Measurements from ENCODE around the gene HAUS5. TPM values are rescaled to one million over a fixed set of nuclear protein-coding genes. Genes with fewer than 3 reads are reported as not detected.
A peak's percentile ranks its signal among the peaks of the same experiment; 100 is the strongest.

The HAUS5 gene, protein sequence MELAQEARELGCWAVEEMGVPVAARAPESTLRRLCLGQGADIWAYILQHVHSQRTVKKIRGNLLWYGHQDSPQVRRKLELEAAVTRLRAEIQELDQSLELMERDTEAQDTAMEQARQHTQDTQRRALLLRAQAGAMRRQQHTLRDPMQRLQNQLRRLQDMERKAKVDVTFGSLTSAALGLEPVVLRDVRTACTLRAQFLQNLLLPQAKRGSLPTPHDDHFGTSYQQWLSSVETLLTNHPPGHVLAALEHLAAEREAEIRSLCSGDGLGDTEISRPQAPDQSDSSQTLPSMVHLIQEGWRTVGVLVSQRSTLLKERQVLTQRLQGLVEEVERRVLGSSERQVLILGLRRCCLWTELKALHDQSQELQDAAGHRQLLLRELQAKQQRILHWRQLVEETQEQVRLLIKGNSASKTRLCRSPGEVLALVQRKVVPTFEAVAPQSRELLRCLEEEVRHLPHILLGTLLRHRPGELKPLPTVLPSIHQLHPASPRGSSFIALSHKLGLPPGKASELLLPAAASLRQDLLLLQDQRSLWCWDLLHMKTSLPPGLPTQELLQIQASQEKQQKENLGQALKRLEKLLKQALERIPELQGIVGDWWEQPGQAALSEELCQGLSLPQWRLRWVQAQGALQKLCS
- total RNA-seq (10 to 100 TPM; 28.2 to 29.3 TPM), polyA plus RNA-seq (1 to 10 TPM; 7.8 to 9.4 TPM)

DNA sequence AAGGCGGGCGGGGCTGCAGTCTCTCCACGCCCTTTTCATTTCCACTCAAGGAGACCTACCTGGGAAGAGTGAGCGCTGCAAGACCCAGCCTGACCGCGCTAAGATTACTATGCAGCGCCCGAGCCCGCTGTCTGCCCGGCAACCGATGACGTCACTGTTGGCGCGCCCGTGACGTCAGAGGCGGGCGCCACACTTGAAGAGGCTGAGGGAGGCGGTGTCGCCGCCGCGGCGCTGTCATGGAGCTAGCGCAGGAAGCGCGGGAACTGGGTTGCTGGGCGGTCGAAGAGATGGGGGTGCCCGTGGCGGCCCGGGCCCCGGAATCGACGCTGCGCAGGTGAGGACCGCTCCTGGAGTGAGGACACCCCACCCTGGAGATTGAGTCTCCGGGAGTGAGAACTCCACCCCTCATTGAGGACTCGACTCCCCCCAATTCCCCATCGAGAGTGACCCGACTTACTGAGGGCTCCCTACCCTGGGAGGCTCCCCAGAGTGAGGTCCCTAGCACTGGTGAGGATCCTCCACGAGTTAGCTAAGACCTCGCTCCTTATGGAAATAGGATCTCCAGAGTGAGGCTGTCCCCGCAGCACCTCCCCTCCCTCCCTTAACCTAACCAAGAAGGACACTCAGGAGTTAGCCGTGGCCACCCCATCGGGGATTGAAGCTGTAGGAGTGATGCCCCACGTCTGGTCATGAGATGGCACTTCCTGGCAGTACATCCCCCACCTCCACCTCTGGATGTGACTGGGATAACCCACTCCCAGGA, at the start of gene HAUS5:
TSS of gene HAUS5 (plus strand) at position 177 of the 763 bp plus-strand sequence. CDS start at position 237, 60 bp downstream.
- peaks cover 5 to 14% of the 10 kb centered on the region in 2 donors for H3K36me3 Mint-ChIP-seq
- POLR2A ChIA-PET (ENCODE audit: partially characterized antibody), result interaction anchor here (0.6 to 4.0 kb wide), 12 partner anchors 10 to 135 kb away, joined by 3 to 51 read pairs (median 4); partner anchors contain the start of genes COX6B1, ETV2, LIN37 and PSENEN
- H3K4me3 ChIP-seq (ENCODE audit: low read length in 2 of 2), result peak within 1 kb of the TSS; percentile 74 to 89
- peaks cover 17 to 53% (median 28%) of the 10 kb centered on the region in 4 donors for H3K4me1 Mint-ChIP-seq
- no peaks in the 10 kb centered on the region for H3K27me3 Mint-ChIP-seq
- no peaks in the 10 kb centered on the region for H3K9me3 ChIP-seq (ENCODE audit: control insufficient read depth in 1 of 2, low read length in 2 of 2)
- CTCF ChIA-PET (ENCODE audit: partially characterized antibody), result interaction anchor here (1.0 to 2.5 kb wide), 3 partner anchors 35 to 136 kb away, joined by 3 to 7 read pairs (median 7); partner anchors contain the start of genes COX6B1 and LIN37
- DNase-seq, result peak; percentile 91 to 96 (median 94)
- H3K9me3 Mint-ChIP-seq, result peaks cover 0 to 9% (median 4%) of the 10 kb centered on the region in 8 donors
- peak within 1 kb of the TSS; percentile 72 for H3K27ac ChIP-seq (ENCODE audit: low read depth, low read length)
- no peaks in the 10 kb centered on the region for H3K27me3 ChIP-seq (ENCODE audit: insufficient read depth, low read length)
- no peaks in the 10 kb centered on the region for H3K36me3 ChIP-seq (ENCODE audit: insufficient read depth, low read length)
- peaks cover 39% of the 10 kb centered on the region for H3K4me1 ChIP-seq (ENCODE audit: insufficient read depth, low read length)
- H3K27ac Mint-ChIP-seq, result peak within 1 kb of the TSS; percentile 85 to 98 (median 95)
- H3K4me3 Mint-ChIP-seq, result peak within 1 kb of the TSS; percentile 82 to 96 (median 86)
- intact Hi-C loops (cut with micrococcal nuclease), result loop anchor here (1.0 kb wide), 4 partner anchors 16 to 67 kb away; partner anchors contain the start of genes COX6B1 and TMEM147

DNA sequence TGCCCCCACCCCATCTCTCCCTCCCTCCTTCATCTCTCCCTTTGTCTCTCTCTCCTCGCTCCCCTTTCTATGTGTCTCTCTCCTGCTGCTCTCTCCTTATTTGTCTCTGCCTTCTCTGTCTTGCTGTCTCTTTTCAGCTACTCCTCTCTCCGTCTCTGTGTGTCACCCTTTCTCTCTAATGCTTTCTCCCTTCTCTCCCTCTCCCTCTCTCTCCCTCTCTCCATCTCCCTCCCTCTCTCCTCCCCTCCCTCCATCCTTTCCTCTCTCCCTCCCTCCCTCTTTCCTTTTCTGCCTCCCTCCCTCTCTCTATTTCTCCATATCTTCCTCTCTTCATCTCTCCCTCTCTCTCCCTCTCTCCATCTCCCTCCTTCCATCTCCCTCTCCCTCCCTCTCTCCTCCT, 49.8 kb upstream of the HAUS5 start:
- H3K4me3 ChIP-seq (ENCODE audit: low read length in 2 of 2), result no peak overlapping the region
- intact Hi-C loops (cut with micrococcal nuclease), result no loop called here
- Mint-ChIP-seq H3K27ac (no peak overlapping the region), H3K4me1 (peaks cover 3 to 9% (median 5%) of the 10 kb centered on the region in 4 donors), H3K36me3 (no peaks in the 10 kb centered on the region), H3K27me3 (peaks cover 43 to 44% of the 10 kb centered on the region in 2 donors), H3K9me3 (peaks cover 0 to 2% (median 0%) of the 10 kb centered on the region in 8 donors), H3K4me3 (no peak overlapping the region)
- ChIA-PET CTCF (ENCODE audit: partially characterized antibody) (no interaction called here), POLR2A (ENCODE audit: partially characterized antibody) (no interaction called here)
- no peaks in the 10 kb centered on the region for H3K9me3 ChIP-seq (ENCODE audit: control insufficient read depth in 1 of 2, low read length in 2 of 2)
- no peaks in the 10 kb centered on the region for H3K36me3 ChIP-seq (ENCODE audit: insufficient read depth, low read length)
- H3K27ac ChIP-seq (ENCODE audit: low read depth, low read length), result no peak overlapping the region
- H3K4me1 ChIP-seq (ENCODE audit: insufficient read depth, low read length), result peaks cover 11% of the 10 kb centered on the region
- peaks cover 5% of the 10 kb centered on the region for H3K27me3 ChIP-seq (ENCODE audit: insufficient read depth, low read length)
- no peak for DNase-seq

DNA sequence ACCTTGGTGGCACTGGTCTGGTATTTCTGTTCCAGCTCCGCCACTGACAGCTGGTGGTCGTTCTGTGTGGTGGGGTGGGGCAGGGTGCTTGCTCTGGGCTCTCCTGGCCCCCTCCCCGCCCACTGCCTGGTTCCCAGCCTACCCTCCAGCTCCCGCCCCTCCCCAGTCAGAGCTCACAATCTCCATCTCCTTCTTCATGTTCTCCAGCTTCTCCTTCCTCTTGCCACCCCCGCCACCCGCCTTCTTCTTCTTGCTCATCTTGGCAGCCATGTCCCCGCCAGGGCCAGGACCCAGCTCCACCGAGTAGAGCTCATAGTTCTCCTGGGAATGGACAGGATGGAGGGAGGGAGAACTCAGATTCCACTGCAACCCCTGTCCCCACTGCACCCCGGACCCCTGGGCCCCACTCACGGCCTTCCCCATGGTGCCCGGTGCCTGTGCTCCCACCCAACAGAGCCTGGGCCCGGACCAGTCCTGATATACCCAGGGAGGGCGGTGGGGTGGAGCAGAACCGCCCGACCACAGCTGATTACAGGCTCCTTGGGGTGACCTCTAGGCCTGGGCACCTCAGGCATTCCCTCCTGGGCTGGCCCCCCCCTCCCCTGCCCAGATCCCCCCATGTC, 49.2 kb upstream of the HAUS5 start, which contains the start of gene ATP4A:
TSS of gene ATP4A (minus strand) at position 452 of the 623 bp plus-strand sequence. CDS start at position 423, 29 bp downstream.
- ChIA-PET POLR2A (ENCODE audit: partially characterized antibody) (no interaction called here), CTCF (ENCODE audit: partially characterized antibody) (no interaction called here)
- Histone ChIP-seq H3K4me3 (ENCODE audit: low read length in 2 of 2) (no peak within 1 kb of the TSS), H3K27me3 (ENCODE audit: insufficient read depth, low read length) (peaks cover 5% of the 10 kb centered on the region), H3K36me3 (ENCODE audit: insufficient read depth, low read length) (no peaks in the 10 kb centered on the region), H3K27ac (ENCODE audit: low read depth, low read length) (no peak within 1 kb of the TSS), H3K9me3 (ENCODE audit: control insufficient read depth in 1 of 2, low read length in 2 of 2) (no peaks in the 10 kb centered on the region), H3K4me1 (ENCODE audit: insufficient read depth, low read length) (peaks cover 6% of the 10 kb centered on the region)
- intact Hi-C loops (cut with micrococcal nuclease), result no loop called here
- Mint-ChIP-seq H3K36me3 (no peaks in the 10 kb centered on the region), H3K4me1 (peaks cover 2 to 8% (median 4%) of the 10 kb centered on the region in 4 donors), H3K9me3 (peaks cover 0 to 2% (median 0%) of the 10 kb centered on the region in 8 donors), H3K27ac (no peak within 1 kb of the TSS), H3K4me3 (no peak within 1 kb of the TSS), H3K27me3 (peaks cover 42 to 45% of the 10 kb centered on the region in 2 donors)
- DNase-seq, result no peak

DNA sequence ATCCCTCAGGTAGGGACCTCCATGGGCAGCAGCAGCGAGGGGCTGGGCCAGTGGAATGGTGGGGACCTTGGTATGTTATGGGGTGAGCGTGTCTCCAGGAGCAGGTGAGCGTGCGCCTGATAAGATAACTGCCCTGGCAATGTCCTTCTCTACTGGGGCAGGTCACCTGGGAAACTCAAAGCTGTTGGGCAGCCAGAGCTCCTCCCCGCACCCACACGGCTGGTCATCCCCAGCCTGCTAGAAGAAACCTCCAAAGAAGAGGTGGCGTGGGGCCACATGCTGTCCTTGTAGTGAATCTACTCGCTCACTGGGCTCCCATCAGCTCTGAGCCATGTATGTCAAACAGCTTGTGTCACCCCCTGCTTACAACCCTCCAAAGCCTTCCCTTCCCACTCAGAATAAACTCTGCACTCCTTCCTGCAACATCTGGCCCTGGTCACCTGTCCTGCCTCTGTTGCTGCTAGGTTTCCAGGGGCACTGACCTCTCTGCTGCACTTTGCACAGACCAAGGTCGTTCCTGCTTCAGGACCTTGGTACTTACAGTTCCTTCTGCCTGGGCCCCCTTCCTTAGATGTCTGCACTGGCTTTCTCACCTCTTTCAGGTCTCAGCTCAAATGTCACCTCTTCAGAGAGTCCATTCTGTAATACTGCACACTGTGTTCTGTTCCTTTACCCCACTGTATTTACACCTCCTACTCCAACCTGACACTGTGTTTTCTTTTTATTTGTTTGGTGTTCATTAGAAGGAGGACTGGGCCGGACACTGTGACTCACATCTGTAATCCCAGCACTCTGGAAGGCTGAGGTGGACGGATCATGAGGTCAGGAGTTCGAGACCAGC, 47.3 kb upstream of the HAUS5 start:
- no peaks in the 10 kb centered on the region for H3K4me1 Mint-ChIP-seq
- Histone ChIP-seq H3K4me3 (ENCODE audit: low read length in 2 of 2) (no peak overlapping the region), H3K27ac (ENCODE audit: low read depth, low read length) (no peak overlapping the region), H3K36me3 (ENCODE audit: insufficient read depth, low read length) (no peaks in the 10 kb centered on the region), H3K4me1 (ENCODE audit: insufficient read depth, low read length) (no peaks in the 10 kb centered on the region), H3K9me3 (ENCODE audit: control insufficient read depth in 1 of 2, low read length in 2 of 2) (no peaks in the 10 kb centered on the region), H3K27me3 (ENCODE audit: insufficient read depth, low read length) (no peaks in the 10 kb centered on the region)
- CTCF ChIA-PET (ENCODE audit: partially characterized antibody), result interaction anchor here (1.7 kb wide), 1 partner anchor 17 kb away, joined by 4 read pairs; no protein-coding TSS in a partner anchor
- intact Hi-C loops (cut with micrococcal nuclease), result no loop called here
- no peak overlapping the region for H3K27ac Mint-ChIP-seq
- H3K36me3 Mint-ChIP-seq, result no peaks in the 10 kb centered on the region
- DNase-seq, result no peak
- POLR2A ChIA-PET (ENCODE audit: partially characterized antibody), result no interaction called here
- peaks cover 0 to 2% (median 0%) of the 10 kb centered on the region in 8 donors for H3K9me3 Mint-ChIP-seq
- H3K4me3 Mint-ChIP-seq, result no peak overlapping the region
- peaks cover 35 to 47% of the 10 kb centered on the region in 2 donors for H3K27me3 Mint-ChIP-seq

DNA sequence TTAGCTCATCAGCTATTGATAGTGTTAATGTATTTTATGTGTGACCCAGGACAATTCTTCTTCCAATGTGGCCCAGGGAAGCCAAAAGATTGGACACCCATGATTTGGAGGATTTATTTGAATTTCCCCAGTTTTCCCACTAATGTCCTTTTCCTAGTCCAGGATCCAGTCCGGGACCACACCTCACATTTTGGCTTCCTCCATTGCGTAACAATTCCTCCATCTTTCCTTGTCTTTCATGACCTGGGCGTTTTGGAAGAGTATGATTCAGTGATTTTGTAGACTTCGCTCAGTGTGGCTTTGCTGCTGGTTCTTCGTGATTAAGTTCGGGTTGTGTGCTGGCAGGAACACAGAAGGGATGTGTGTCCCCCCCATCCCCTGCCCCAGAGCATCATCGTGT, 45.8 kb upstream of the HAUS5 start:
- peaks cover 0 to 2% (median 0%) of the 10 kb centered on the region in 8 donors for H3K9me3 Mint-ChIP-seq
- no peaks in the 10 kb centered on the region for H3K27me3 ChIP-seq (ENCODE audit: insufficient read depth, low read length)
- intact Hi-C loops (cut with micrococcal nuclease), result no loop called here
- no peaks in the 10 kb centered on the region for H3K9me3 ChIP-seq (ENCODE audit: control insufficient read depth in 1 of 2, low read length in 2 of 2)
- no peak overlapping the region for H3K27ac Mint-ChIP-seq
- H3K4me3 Mint-ChIP-seq, result no peak overlapping the region
- H3K4me1 Mint-ChIP-seq, result no peaks in the 10 kb centered on the region
- DNase-seq, result no peak
- no peak overlapping the region for H3K4me3 ChIP-seq (ENCODE audit: low read length in 2 of 2)
- no peaks in the 10 kb centered on the region for H3K4me1 ChIP-seq (ENCODE audit: insufficient read depth, low read length)
- H3K36me3 Mint-ChIP-seq, result no peaks in the 10 kb centered on the region
- peaks cover 30 to 47% of the 10 kb centered on the region in 2 donors for H3K27me3 Mint-ChIP-seq
- ChIA-PET CTCF (ENCODE audit: partially characterized antibody) (interaction anchor here (1.7 kb wide), 1 partner anchor 18 kb away, joined by 4 read pairs; no protein-coding TSS in a partner anchor), POLR2A (ENCODE audit: partially characterized antibody) (no interaction called here)
- H3K36me3 ChIP-seq (ENCODE audit: insufficient read depth, low read length), result no peaks in the 10 kb centered on the region
- no peak overlapping the region for H3K27ac ChIP-seq (ENCODE audit: low read depth, low read length)

DNA sequence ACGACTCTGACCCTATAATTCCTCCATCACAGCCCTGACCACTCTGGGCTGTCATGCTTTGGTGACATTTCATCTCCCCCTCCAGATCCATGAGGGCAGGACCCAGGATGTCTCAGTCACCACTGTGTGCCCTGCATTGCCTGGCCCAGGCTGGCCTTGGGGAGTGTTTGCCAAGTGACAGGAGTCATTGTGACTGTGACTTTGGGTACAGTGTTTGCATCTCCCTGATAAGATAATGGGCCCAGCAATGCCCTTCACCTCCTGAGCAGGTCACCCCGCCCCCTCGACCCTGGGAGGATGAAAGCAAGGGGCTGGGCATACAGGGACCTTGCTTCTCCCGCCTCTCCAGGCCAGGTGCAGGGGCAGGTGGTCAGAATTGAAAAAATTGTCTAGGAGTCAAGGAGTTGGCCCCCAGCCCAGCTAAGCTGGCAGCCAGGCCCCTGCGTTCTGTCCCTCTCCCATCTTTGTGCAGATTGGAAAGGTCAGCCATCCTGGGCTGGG, 43.2 kb upstream of the HAUS5 start:
- ChIA-PET CTCF (ENCODE audit: partially characterized antibody) (no interaction called here), POLR2A (ENCODE audit: partially characterized antibody) (no interaction called here)
- Mint-ChIP-seq H3K4me3 (no peak overlapping the region), H3K27me3 (peaks cover 23 to 37% of the 10 kb centered on the region in 2 donors), H3K27ac (peak overlapping the region in 1 of 7 donors; percentile 66), H3K9me3 (peaks cover 0 to 9% (median 4%) of the 10 kb centered on the region in 8 donors), H3K36me3 (no peaks in the 10 kb centered on the region), H3K4me1 (no peaks in the 10 kb centered on the region)
- Histone ChIP-seq H3K9me3 (ENCODE audit: control insufficient read depth in 1 of 2, low read length in 2 of 2) (no peaks in the 10 kb centered on the region), H3K36me3 (ENCODE audit: insufficient read depth, low read length) (no peaks in the 10 kb centered on the region), H3K4me3 (ENCODE audit: low read length in 2 of 2) (no peak overlapping the region), H3K27ac (ENCODE audit: low read depth, low read length) (no peak overlapping the region), H3K4me1 (ENCODE audit: insufficient read depth, low read length) (no peaks in the 10 kb centered on the region), H3K27me3 (ENCODE audit: insufficient read depth, low read length) (no peaks in the 10 kb centered on the region)
- intact Hi-C loops (cut with micrococcal nuclease), result no loop called here
- DNase-seq, result no peak

All from CD4-positive, alpha-beta memory T cell (primary cell).